Keratinocyte (primary cell): ENCODE data around the gene RIT2. TPM values are rescaled to one million over a fixed set of nuclear protein-coding genes. Genes with fewer than 3 reads are reported as not detected.

Source experiments
- DNase-seq: peaks from one replicate; pipeline ENCODE4 v3.0.0-alpha.2; 2011; ENCODE audit warnings: low read depth, missing footprints, low spot score
- FAIRE-seq: peaks from 2 replicates; lab custom pipeline; 2011; peaks lifted over from hg19 to GRCh38; lab: Jason Lieb, UNC
- H2AFZ ChIP-seq: 2 replicates; pipeline ENCODE4 v1.6.0; 2012; ENCODE audit warnings: low read length, control low read depth, inconsistent platforms; ENCODE audit not compliant: control insufficient read depth
- H3K27ac ChIP-seq: 2 replicates; pipeline ENCODE4 v1.5.1; 2011; ENCODE audit warnings: low read length; ENCODE audit not compliant: control insufficient read depth, insufficient read depth
- H3K27me3 ChIP-seq: 3 replicates; pipeline ENCODE4 v1.6.0; 2011; ENCODE audit warnings: low read length; ENCODE audit not compliant: control insufficient read depth, insufficient read depth; ENCODE audit errors: extremely low read depth
- H3K36me3 ChIP-seq, 2 experiments: 2 replicates in 1 of 2; 3 replicates in 1 of 2; pipeline ENCODE4 v1.5.1; 2011; ENCODE audit warnings: low read length in 2 of 2, mild to moderate bottlenecking in 1 of 2; ENCODE audit not compliant: control insufficient read depth in 2 of 2, insufficient read depth in 2 of 2; ENCODE audit errors: extremely low read depth in 1 of 2
- H3K4me1 ChIP-seq: 3 replicates; pipeline ENCODE4 v1.5.1; 2011; ENCODE audit warnings: low read length; ENCODE audit not compliant: control insufficient read depth, insufficient read depth; ENCODE audit errors: extremely low read depth
- H3K4me2 ChIP-seq: 3 replicates; pipeline ENCODE4 v1.6.0; 2011; ENCODE audit warnings: low read depth, low read length; ENCODE audit not compliant: control insufficient read depth, insufficient read depth; ENCODE audit errors: extremely low read depth
- H3K4me3 ChIP-seq, 3 experiments: fragments of 200-600 bp in 1 of 3; sonication (generic) in 1 of 3; 2 replicates in 2 of 3; 3 replicates in 1 of 3; pipeline ENCODE4 v1.5.1; 2011 to 2016; ENCODE audit warnings: low read length in 3 of 3, mild to moderate bottlenecking in 3 of 3, control low read depth in 2 of 3, inconsistent platforms in 1 of 3, low read depth in 1 of 3, mixed read lengths in 1 of 3, mixed run types in 1 of 3, moderate library complexity in 1 of 3; ENCODE audit not compliant: control insufficient read depth in 2 of 3, insufficient read depth in 2 of 3; ENCODE audit errors: extremely low read depth in 1 of 3
- H3K79me2 ChIP-seq: 2 replicates; pipeline ENCODE4 v1.6.0; 2012; ENCODE audit warnings: low read length; ENCODE audit not compliant: control insufficient read depth, insufficient read depth
- H3K9ac ChIP-seq: 3 replicates; pipeline ENCODE4 v1.6.0; 2011; ENCODE audit warnings: low read length; ENCODE audit not compliant: control insufficient read depth, insufficient read depth; ENCODE audit errors: extremely low read depth
- H3K9me1 ChIP-seq: 3 replicates; pipeline ENCODE4 v1.6.0; 2011; ENCODE audit warnings: low read length; ENCODE audit not compliant: control insufficient read depth, insufficient read depth; ENCODE audit errors: extremely low read depth
- H3K9me3 ChIP-seq: 2 replicates; pipeline ENCODE4 v1.5.1; 2012; ENCODE audit warnings: low read depth, low read length; ENCODE audit not compliant: control insufficient read depth
- H4K20me1 ChIP-seq: 3 replicates; pipeline ENCODE4 v1.6.0; 2011; ENCODE audit warnings: low read length; ENCODE audit not compliant: control insufficient read depth, insufficient read depth; ENCODE audit errors: extremely low read depth
- CTCF ChIP-seq, 3 experiments: IDR thresholded peaks in 1 of 3; conservative IDR thresholded peaks in 1 of 3; optimal IDR thresholded peaks in 1 of 3; 2 replicates in 2 of 3; 3 replicates in 1 of 3; pipeline versions ENCODE3 to v1.5.1; 2011; ENCODE audit warnings: low read length in 3 of 3, mild to moderate bottlenecking in 3 of 3, moderate library complexity in 2 of 3, control low read depth in 1 of 3, inconsistent platforms in 1 of 3; ENCODE audit not compliant: insufficient read depth in 2 of 3; ENCODE audit errors: extremely low read depth in 1 of 3
- EZH2 ChIP-seq: IDR thresholded peaks from one replicate; pipeline ENCODE4 v1.6.1; 2012; ENCODE audit warnings: inconsistent platforms, mild to moderate bottlenecking, low read length, moderate library complexity
- dilution Hi-C: fragments of 300-500 bp; cut with MboI; formaldehyde crosslinking; loops from one replicate; pipeline ENCODE4 v1.7.0; 2020; ENCODE audit warnings: low sequenced_read_pairs; ENCODE audit not compliant: extremely low pct_ligation_motif_present
- polyA plus RNA-seq, 5 experiments: library from polyadenylated mRNA; depleted of rRNA in 3 of 5; stranded (reverse) in 3 of 5; stranded (forward) in 1 of 5; unstranded in 1 of 5; fragments of >200 nt; gene quantifications; 1 replicate in 1 of 5; 2 replicates in 3 of 5; 3 replicates in 1 of 5; pipeline versions ENCODE4 v1.2.1 to v1.2.3, GENCODE V29; 2011 to 2012; ENCODE audit warnings: missing spikeins in 2 of 5, low read depth in 1 of 5, low replicate concordance in 1 of 5

The RIT2 gene
- polyA plus RNA-seq, 1 donor (not counting 4 experiments of a cell fraction or from before 2014, with no cell fraction given), result not detected

GRCh38 chr18:42736074-42736473, 379.4 kb downstream of the RIT2 start:
- Histone ChIP-seq H3K9ac (no peak overlapping the region), H3K4me1 (no peaks in the 10 kb centered on the region), H3K27me3 (no peaks in the 10 kb centered on the region), H3K9me3 (no peaks in the 10 kb centered on the region), H3K4me3 (no peak overlapping the region), H3K4me2 (no peak overlapping the region), H3K9me1 (no peaks in the 10 kb centered on the region), H3K36me3 (no peaks in the 10 kb centered on the region), H4K20me1 (no peaks in the 10 kb centered on the region), H3K79me2 (no peaks in the 10 kb centered on the region), H2AFZ (no peak overlapping the region), H3K27ac (no peak overlapping the region)
- dilution Hi-C loops, result no loop called here
- FAIRE-seq (no peak), DNase-seq (no peak)
- no peak for TF ChIP-seq CTCF (optimal IDR thresholded peaks at IDR 0.05 in 1 of 3, IDR thresholded peaks at IDR 0.05 in 1 of 3, conservative IDR thresholded peaks at IDR 0.05 in 1 of 3; ENCODE audit: extremely low read depth in 1 of 3, insufficient read depth in 2 of 3, low read length in 3 of 3)
- TF ChIP-seq EZH2, result no peak

GRCh38 chr18:42734520-42734919, 381.0 kb downstream of the RIT2 start:
- FAIRE-seq, result no peak
- Histone ChIP-seq H3K9ac (no peak overlapping the region), H3K9me3 (no peaks in the 10 kb centered on the region), H3K4me3 (no peak overlapping the region), H2AFZ (no peak overlapping the region), H3K27ac (no peak overlapping the region), H3K27me3 (no peaks in the 10 kb centered on the region), H3K79me2 (no peaks in the 10 kb centered on the region), H3K36me3 (no peaks in the 10 kb centered on the region), H4K20me1 (no peaks in the 10 kb centered on the region), H3K4me1 (no peaks in the 10 kb centered on the region), H3K4me2 (no peak overlapping the region), H3K9me1 (no peaks in the 10 kb centered on the region)
- TF ChIP-seq EZH2, result no peak
- no peak for TF ChIP-seq CTCF (optimal IDR thresholded peaks at IDR 0.05 in 1 of 3, IDR thresholded peaks at IDR 0.05 in 1 of 3, conservative IDR thresholded peaks at IDR 0.05 in 1 of 3; ENCODE audit: extremely low read depth in 1 of 3, insufficient read depth in 2 of 3, low read length in 3 of 3)
- DNase-seq, result no peak
- dilution Hi-C loops, result no loop called here
